Natural killer cell (primary cell): ENCODE measurements around the gene KRTAP12-2. TPM values are rescaled to one million over a fixed set of nuclear protein-coding genes. Genes with fewer than 3 reads are reported as not detected.
A peak's percentile ranks its signal among the peaks of the same experiment; 100 is the strongest.
"Not testable (repeated sequence)": the region's sequence is repeated elsewhere in the genome, so short reads cannot be mapped to it uniquely, and the experiment has no call there.

Source experiments
- ATAC-seq, 3 donors: fragments of 150-1000 bp in 2 of 3; fragments of 200-7000 bp in 1 of 3; cut with Tn5 transposase; 1 replicate in 1 of 3; 2 replicates in 2 of 3; pipeline ENCODE4 v1.10.0; 2021; ENCODE audit warnings: mild to moderate bottlenecking in 2 of 3, moderate library complexity in 2 of 3
- DNase-seq, 2 donors: peaks; one replicate each; pipeline versions ENCODE4 v3.0.0 to v3.0.0-alpha.2; 2013 to 2021; ENCODE audit warnings: mixed read lengths in 1 of 2
- H3K27ac ChIP-seq: one replicate; pipeline ENCODE4 v1.5.1; 2013; ENCODE audit warnings: mild to moderate bottlenecking, low read length
- H3K27me3 ChIP-seq: one replicate; pipeline ENCODE4 v1.6.1; 2013; ENCODE audit warnings: low read length; ENCODE audit not compliant: control insufficient read depth, insufficient read depth
- H3K36me3 ChIP-seq: one replicate; pipeline ENCODE4 v1.6.1; 2013; ENCODE audit warnings: low read length; ENCODE audit not compliant: control insufficient read depth, insufficient read depth
- H3K4me1 ChIP-seq: one replicate; pipeline ENCODE4 v1.6.1; 2013; ENCODE audit warnings: low read length; ENCODE audit not compliant: control insufficient read depth, insufficient read depth
- H3K4me3 ChIP-seq: one replicate; pipeline ENCODE4 v1.5.1; 2013; ENCODE audit warnings: low read length
- H3K9me3 ChIP-seq: one replicate; pipeline ENCODE4 v1.6.1; 2013; ENCODE audit warnings: low read length; ENCODE audit not compliant: control insufficient read depth, insufficient read depth
- H3K27ac Mint-ChIP-seq, 2 donors: one replicate each; pipeline ENCODE4 v1.8.0; 2022; ENCODE audit warnings: mild to moderate bottlenecking in 2 of 2, mixed read lengths in 2 of 2, moderate library complexity in 1 of 2
- H3K27me3 Mint-ChIP-seq, 2 donors: one replicate each; pipeline ENCODE4 v1.8.0; 2022; ENCODE audit warnings: low read depth in 2 of 2, mixed read lengths in 2 of 2
- H3K36me3 Mint-ChIP-seq: one replicate; pipeline ENCODE4 v1.8.0; 2022; ENCODE audit warnings: mixed read lengths
- H3K4me1 Mint-ChIP-seq, 2 donors: one replicate each; pipeline ENCODE4 v1.8.0; 2022; ENCODE audit warnings: mixed read lengths in 2 of 2
- H3K4me3 Mint-ChIP-seq: one replicate; pipeline ENCODE4 v1.8.0; 2022; ENCODE audit warnings: mild to moderate bottlenecking, moderate library complexity, mixed read lengths
- H3K9me3 Mint-ChIP-seq, 2 donors: one replicate each; pipeline ENCODE4 v1.8.0; 2022; ENCODE audit warnings: mixed read lengths in 2 of 2
- CTCF ChIP-seq: fragments of 200-600 bp; IDR thresholded peaks from one replicate; pipeline ENCODE4 v1.8.0; 2022; ENCODE audit warnings: antibody characterized with exemption
- WGBS: methylation state at CpG from one replicate; pipeline ENCODE4 v1.1.7; 2013; ENCODE audit warnings: missing lambda C conversion rate; ENCODE audit not compliant: insufficient coverage; 5-methylcytosine and 5-hydroxymethylcytosine counted together
- intact Hi-C: fragments of 100-400 bp; cut with micrococcal nuclease; formaldehyde crosslinking; loops from one replicate; pipeline ENCODE4 v1.14.2; 2022
- total RNA-seq, 4 donors: library from RNA; stranded (reverse); fragments of 120-200 nt in 1 of 4; gene quantifications; one replicate each; pipeline versions ENCODE4 v1.2.3 to v1.2.4, GENCODE V29; 2013 to 2022

KRTAP12-2 gene
- total RNA-seq, 3 donors from 2014 or later (not counting 1 experiment from before 2014, with no cell fraction given), result not detected

- H3K27ac ChIP-seq, result peak overlapping the region; percentile 26
- H3K4me3 Mint-ChIP-seq, result peak overlapping the region; percentile 51
- peaks cover 36 to 46% of the 10 kb centered on the region in 2 donors for H3K4me1 Mint-ChIP-seq
- intact Hi-C loops, result no loop called here
- ATAC-seq (no peak), DNase-seq (peak in 1 of 2 donors; percentile 28)
- peak overlapping the region; percentile 79 for H3K27ac Mint-ChIP-seq
- no peak for TF ChIP-seq CTCF
- peaks cover 3 to 10% of the 10 kb centered on the region in 2 donors for H3K27me3 Mint-ChIP-seq
- no peaks in the 10 kb centered on the region for H3K36me3 ChIP-seq
- no peak overlapping the region for H3K4me3 ChIP-seq
- H3K27me3 ChIP-seq, result no peaks in the 10 kb centered on the region
- H3K36me3 Mint-ChIP-seq, result peaks cover 34% of the 10 kb centered on the region
- peaks cover 9 to 22% of the 10 kb centered on the region in 2 donors for H3K9me3 Mint-ChIP-seq
- 45% methylated on average over 2 of the region's 2 CpGs for WGBS
- H3K4me1 ChIP-seq, result peaks cover 52% of the 10 kb centered on the region
- peaks cover 22% of the 10 kb centered on the region for H3K9me3 ChIP-seq
Observed at GRCh38 chr21:44630440-44630839, 36.3 kb downstream of the KRTAP12-2 start.

- Histone ChIP-seq H3K4me1 (peaks cover 56% of the 10 kb centered on the region), H3K9me3 (peaks cover 22% of the 10 kb centered on the region), H3K36me3 (no peaks in the 10 kb centered on the region), H3K4me3 (no peak overlapping the region), H3K27ac (peak overlapping the region; percentile 8), H3K27me3 (no peaks in the 10 kb centered on the region)
- Mint-ChIP-seq H3K27me3 (peaks cover 0 to 3% of the 10 kb centered on the region in 2 donors), H3K4me3 (no peak overlapping the region), H3K27ac (peak overlapping the region; percentile 79), H3K4me1 (peaks cover 43 to 59% of the 10 kb centered on the region in 2 donors), H3K9me3 (peaks cover 14 to 28% of the 10 kb centered on the region in 2 donors), H3K36me3 (peaks cover 44% of the 10 kb centered on the region)
- TF ChIP-seq CTCF, result no peak
- DNase-seq (no peak), ATAC-seq (no peak)
- WGBS, result 83% methylated on average over 18 of the region's 18 CpGs
- intact Hi-C loops, result loop anchor here (10.0 kb wide), 1 partner anchor 86 kb away; the partner anchor contains the start of gene TSPEAR
Observed at GRCh38 chr21:44628707-44629391, 37.9 kb downstream of the KRTAP12-2 start.

- not testable (repeated sequence) for H3K27me3 ChIP-seq, ATAC-seq, H3K36me3 ChIP-seq, H3K4me3 ChIP-seq, H3K27ac ChIP-seq, H3K27me3 Mint-ChIP-seq, DNase-seq
- H3K4me1 ChIP-seq, result peaks cover 56% of the 10 kb centered on the region
- Mint-ChIP-seq H3K27ac (peak overlapping the region in 1 of 2 donors; percentile 41), H3K4me1 (peaks cover 43 to 59% of the 10 kb centered on the region in 2 donors), H3K4me3 (peak overlapping the region; percentile 29), H3K9me3 (peaks cover 16 to 33% of the 10 kb centered on the region in 2 donors), H3K36me3 (peaks cover 45% of the 10 kb centered on the region)
- H3K9me3 ChIP-seq, result peaks cover 25% of the 10 kb centered on the region
- 63% methylated on average over 12 of the region's 15 CpGs for WGBS
- intact Hi-C loops, result loop anchor here (2.0 to 10.0 kb wide), 2 partner anchors 31 to 87 kb away; partner anchors contain the start of gene TSPEAR
Observed at GRCh38 chr21:44627831-44628233, 38.9 kb downstream of the KRTAP12-2 start.

- not testable (repeated sequence) for H3K36me3 ChIP-seq, H3K27me3 ChIP-seq, H3K4me3 ChIP-seq, DNase-seq, H3K27ac ChIP-seq, H3K4me3 Mint-ChIP-seq, H3K27me3 Mint-ChIP-seq, ATAC-seq
- Histone ChIP-seq H3K4me1 (peaks cover 56% of the 10 kb centered on the region), H3K9me3 (peaks cover 26% of the 10 kb centered on the region)
- Mint-ChIP-seq H3K36me3 (peaks cover 42% of the 10 kb centered on the region), H3K27ac (peak overlapping the region in 1 of 2 donors; percentile 41), H3K4me1 (peaks cover 43 to 59% of the 10 kb centered on the region in 2 donors), H3K9me3 (peaks cover 17 to 31% of the 10 kb centered on the region in 2 donors)
- intact Hi-C loops, result loop anchor here (2.0 to 10.0 kb wide), 2 partner anchors 31 to 87 kb away; partner anchors contain the start of gene TSPEAR
- 90% methylated on average over 18 of the region's 20 CpGs for WGBS
Observed at GRCh38 chr21:44627181-44627822, 39.4 kb downstream of the KRTAP12-2 start.
